IMR-90 (cell line): ENCODE results near the gene PLEKHG4. TPM values are rescaled to one million over a fixed set of nuclear protein-coding genes. Genes with fewer than 3 reads are reported as not detected.

Experiments used
- ATAC-seq: fragments of 200-7000 bp; cut with Tn5 transposase; 2 replicates; pipeline ENCODE4 v1.9.1; 2020; ENCODE audit warnings: low read depth, mild to moderate bottlenecking, moderate library complexity
- Bru-seq: library from RNA; stranded (reverse); fragments of 400-500 nt; gene quantifications from one replicate; lab custom pipeline; 2021; lab: Mats Ljungman, UMichigan
- BruChase-seq, 2 experiments: library from RNA; stranded (reverse); fragments of 400-500 nt; gene quantifications; one replicate each; lab custom pipeline; 2021; lab: Mats Ljungman, UMichigan
- BruUV-seq: library from RNA; stranded (reverse); fragments of 400-500 nt; replicated peaks from 2 replicates; lab custom pipeline; 2021; lab: Mats Ljungman, UMichigan
- CTCF ChIA-PET: fragments of 300-600 bp; formaldehyde crosslinking; extraction: SDS; loops from one replicate; lab custom pipeline; 2021; ENCODE audit warnings: antibody characterized with exemption; lab: Yijun Ruan, JAX
- POLR2A ChIA-PET: fragments of 300-600 bp; sonication (Branson Sonifier 250); formaldehyde crosslinking; loops from one replicate; lab custom pipeline; 2022; ENCODE audit warnings: antibody characterized with exemption; ENCODE audit not compliant: unreplicated experiment; lab: Charles Lee
- DNase-seq: peaks from one replicate; pipeline ENCODE4 v3.0.0; 2013
- H2AFZ ChIP-seq: replicated peaks from 2 replicates; pipeline ENCODE3; 2013; ENCODE audit warnings: low read length, mild to moderate bottlenecking; ENCODE audit not compliant: poor library complexity
- H2AK5ac ChIP-seq: 2 replicates; pipeline ENCODE4 v1.6.1; 2013; ENCODE audit warnings: low read depth, low read length, inconsistent platforms
- H2AK9ac ChIP-seq: replicated peaks from 2 replicates; pipeline ENCODE3; 2013; ENCODE audit warnings: mild to moderate bottlenecking, low read depth, low read length, moderate library complexity; ENCODE audit not compliant: poor library complexity
- H2BK120ac ChIP-seq: 2 replicates; pipeline ENCODE4 v1.6.1; 2013; ENCODE audit warnings: low read depth, low read length, inconsistent platforms
- H2BK15ac ChIP-seq: 3 replicates; pipeline ENCODE4 v1.6.1; 2013; ENCODE audit warnings: low read depth, low read length, inconsistent platforms
- H2BK20ac ChIP-seq: 2 replicates; pipeline ENCODE4 v1.6.1; 2013; ENCODE audit warnings: low read depth, mild to moderate bottlenecking, inconsistent platforms, low read length, moderate library complexity
- H2BK5ac ChIP-seq: 2 replicates; pipeline ENCODE4 v1.6.1; 2013; ENCODE audit warnings: mild to moderate bottlenecking, low read depth, low read length, inconsistent platforms; ENCODE audit not compliant: poor library complexity, severe bottlenecking
- H3K14ac ChIP-seq: replicated peaks from 2 replicates; pipeline ENCODE4 v1.6.1; 2013; ENCODE audit warnings: low read depth, low read length, inconsistent platforms
- H3K18ac ChIP-seq: 2 replicates; pipeline ENCODE4 v1.6.1; 2013; ENCODE audit warnings: low read depth, low read length, control low read depth
- H3K23ac ChIP-seq: 2 replicates; pipeline ENCODE4 v1.6.1; 2013; ENCODE audit warnings: low read depth, low read length, inconsistent platforms
- H3K27ac ChIP-seq: 2 replicates; pipeline ENCODE4 v1.5.1; 2013; ENCODE audit warnings: mild to moderate bottlenecking, control low read depth, low read length; ENCODE audit not compliant: insufficient read depth
- H3K27me3 ChIP-seq: 2 replicates; pipeline ENCODE4 v1.6.1; 2013; ENCODE audit warnings: low read length; ENCODE audit not compliant: control insufficient read depth, insufficient read depth
- H3K36me3 ChIP-seq: 2 replicates; pipeline ENCODE4 v1.6.1; 2013; ENCODE audit warnings: low read length, mixed read lengths; ENCODE audit not compliant: control insufficient read depth, insufficient read depth
- H3K4ac ChIP-seq: 2 replicates; pipeline ENCODE4 v1.6.1; 2013; ENCODE audit warnings: low read depth, low read length, inconsistent platforms
- H3K4me1 ChIP-seq: 2 replicates; pipeline ENCODE4 v1.6.1; 2013; ENCODE audit warnings: low read length, mixed read lengths; ENCODE audit not compliant: control insufficient read depth, insufficient read depth
- H3K4me2 ChIP-seq: 2 replicates; pipeline ENCODE4 v1.6.1; 2013; ENCODE audit warnings: low read depth, mild to moderate bottlenecking, control low read depth, low read length, moderate library complexity
- H3K4me3 ChIP-seq: 2 replicates; pipeline ENCODE4 v1.5.1; 2013; ENCODE audit warnings: low read depth, mild to moderate bottlenecking, control low read depth, low read length, moderate library complexity; ENCODE audit not compliant: insufficient read depth
- H3K56ac ChIP-seq: 2 replicates; pipeline ENCODE4 v1.6.1; 2013; ENCODE audit warnings: low read length, inconsistent platforms; ENCODE audit not compliant: insufficient read depth; ENCODE audit errors: extremely low read depth
- H3K79me1 ChIP-seq, 2 experiments: 2 replicates each; pipeline ENCODE4 v1.6.1; 2013; ENCODE audit warnings: low read length in 2 of 2, inconsistent platforms in 1 of 2, low read depth in 1 of 2
- H3K9ac ChIP-seq: 2 replicates; pipeline ENCODE4 v1.6.1; 2013; ENCODE audit warnings: low read depth, low read length, control low read depth
- H3K9me1 ChIP-seq: 2 replicates; pipeline ENCODE4 v1.6.1; 2013; ENCODE audit warnings: low read length, inconsistent platforms; ENCODE audit not compliant: insufficient read depth
- H3K9me3 ChIP-seq: 2 replicates; pipeline ENCODE4 v1.6.1; 2013; ENCODE audit warnings: low read length; ENCODE audit not compliant: control insufficient read depth, insufficient read depth
- H4K20me1 ChIP-seq: 2 replicates; pipeline ENCODE4 v1.6.1; 2013; ENCODE audit warnings: low read length, inconsistent platforms; ENCODE audit not compliant: insufficient read depth
- H4K5ac ChIP-seq: 2 replicates; pipeline ENCODE4 v1.6.1; 2013; ENCODE audit warnings: mild to moderate bottlenecking, low read depth, low read length, control low read depth
- H4K8ac ChIP-seq, 2 experiments: 2 replicates each; pipeline ENCODE4 v1.6.1; 2013; ENCODE audit warnings: low read depth in 2 of 2, low read length in 2 of 2, control low read depth in 1 of 2, inconsistent platforms in 1 of 2
- H4K91ac ChIP-seq: 2 replicates; pipeline ENCODE4 v1.6.1; 2013; ENCODE audit warnings: low read depth, low read length, inconsistent platforms; ENCODE audit not compliant: insufficient read depth
- BHLHE40 ChIP-seq: fragments of 150-350 bp; IDR thresholded peaks from 2 replicates; pipeline ENCODE4 v1.6.1; 2016; ENCODE audit warnings: mild to moderate bottlenecking, low read depth, low read length
- CTCF ChIP-seq: conservative IDR thresholded peaks from 2 replicates; pipeline ENCODE4 v1.5.1; 2012; ENCODE audit warnings: mild to moderate bottlenecking, low read depth, low read length, improper control_type of control experiment
- NFE2L2 ChIP-seq: fragments of 150-350 bp; IDR thresholded peaks from 2 replicates; pipeline ENCODE4 v1.6.1; 2016; ENCODE audit warnings: low read depth, mild to moderate bottlenecking, low read length
- POLR2A ChIP-seq: IDR thresholded peaks from 2 replicates; pipeline ENCODE4 v1.6.1; 2012; ENCODE audit warnings: mild to moderate bottlenecking, low read depth, low read length
- RAD21 ChIP-seq: IDR thresholded peaks from 2 replicates; pipeline ENCODE4 v1.6.1; 2012; ENCODE audit warnings: low read length, improper control_type of control experiment
- RCOR1 ChIP-seq: IDR thresholded peaks from 2 replicates; pipeline ENCODE4 v1.6.1; 2012; ENCODE audit warnings: mild to moderate bottlenecking, low read length, improper control_type of control experiment; ENCODE audit not compliant: insufficient replicate concordance
- RFX5 ChIP-seq: IDR thresholded peaks from 2 replicates; pipeline ENCODE4 v1.8.0; 2012; ENCODE audit warnings: low read depth, mild to moderate bottlenecking, low read length, moderate library complexity
- USF2 ChIP-seq: fragments of 150-350 bp; IDR thresholded peaks from 2 replicates; pipeline ENCODE4 v1.6.1; 2017; ENCODE audit warnings: mild to moderate bottlenecking, antibody characterized with exemption, low read length, low read depth
- WGBS, 2 experiments: methylation state at CpG; one replicate each; pipeline versions ENCODE4 v1.1.5 to v1.1.7; 2013; ENCODE audit warnings: missing lambda C conversion rate in 2 of 2; ENCODE audit not compliant: insufficient read length in 1 of 2; ENCODE audit errors: extremely low coverage in 2 of 2; 5-methylcytosine and 5-hydroxymethylcytosine counted together
- dilution Hi-C: fragments of 300-500 bp; cut with HindIII; formaldehyde crosslinking; loops from one replicate; pipeline ENCODE4 v1.14.3; 2018; ENCODE audit warnings: low sequenced_read_pairs; ENCODE audit not compliant: unreplicated experiment
- in situ Hi-C: fragments of 300-500 bp; cut with MboI; formaldehyde crosslinking; loops from 3 replicates; pipeline ENCODE4 v1.14.3; 2019; ENCODE audit warnings: low sequenced_read_pairs, inconsistent platforms, mixed read lengths
- intact Hi-C: fragments of 100-400 bp; cut with micrococcal nuclease; formaldehyde crosslinking; loops from 2 replicates; pipeline ENCODE4 v1.10.0; 2022
- long read RNA-seq: library from polyadenylated mRNA; unstranded; transcript quantifications from one replicate; pipeline ENCODE4 v2.0.0, GENCODE V29; 2021; ENCODE audit not compliant: unreplicated experiment
- polyA plus RNA-seq, 3 experiments: library from polyadenylated mRNA; depleted of rRNA; stranded (reverse); fragments of >200 nt; gene quantifications; 2 replicates each; pipeline ENCODE4 v1.2.3, GENCODE V29; 2012; ENCODE audit warnings: low replicate concordance in 1 of 3
- total RNA-seq: library from RNA; depleted of rRNA; stranded (reverse); fragments of >200 nt; gene quantifications from 2 replicates; pipeline ENCODE4 v1.2.3, GENCODE V29; 2012; rRNA removed

The PLEKHG4 gene, protein sequence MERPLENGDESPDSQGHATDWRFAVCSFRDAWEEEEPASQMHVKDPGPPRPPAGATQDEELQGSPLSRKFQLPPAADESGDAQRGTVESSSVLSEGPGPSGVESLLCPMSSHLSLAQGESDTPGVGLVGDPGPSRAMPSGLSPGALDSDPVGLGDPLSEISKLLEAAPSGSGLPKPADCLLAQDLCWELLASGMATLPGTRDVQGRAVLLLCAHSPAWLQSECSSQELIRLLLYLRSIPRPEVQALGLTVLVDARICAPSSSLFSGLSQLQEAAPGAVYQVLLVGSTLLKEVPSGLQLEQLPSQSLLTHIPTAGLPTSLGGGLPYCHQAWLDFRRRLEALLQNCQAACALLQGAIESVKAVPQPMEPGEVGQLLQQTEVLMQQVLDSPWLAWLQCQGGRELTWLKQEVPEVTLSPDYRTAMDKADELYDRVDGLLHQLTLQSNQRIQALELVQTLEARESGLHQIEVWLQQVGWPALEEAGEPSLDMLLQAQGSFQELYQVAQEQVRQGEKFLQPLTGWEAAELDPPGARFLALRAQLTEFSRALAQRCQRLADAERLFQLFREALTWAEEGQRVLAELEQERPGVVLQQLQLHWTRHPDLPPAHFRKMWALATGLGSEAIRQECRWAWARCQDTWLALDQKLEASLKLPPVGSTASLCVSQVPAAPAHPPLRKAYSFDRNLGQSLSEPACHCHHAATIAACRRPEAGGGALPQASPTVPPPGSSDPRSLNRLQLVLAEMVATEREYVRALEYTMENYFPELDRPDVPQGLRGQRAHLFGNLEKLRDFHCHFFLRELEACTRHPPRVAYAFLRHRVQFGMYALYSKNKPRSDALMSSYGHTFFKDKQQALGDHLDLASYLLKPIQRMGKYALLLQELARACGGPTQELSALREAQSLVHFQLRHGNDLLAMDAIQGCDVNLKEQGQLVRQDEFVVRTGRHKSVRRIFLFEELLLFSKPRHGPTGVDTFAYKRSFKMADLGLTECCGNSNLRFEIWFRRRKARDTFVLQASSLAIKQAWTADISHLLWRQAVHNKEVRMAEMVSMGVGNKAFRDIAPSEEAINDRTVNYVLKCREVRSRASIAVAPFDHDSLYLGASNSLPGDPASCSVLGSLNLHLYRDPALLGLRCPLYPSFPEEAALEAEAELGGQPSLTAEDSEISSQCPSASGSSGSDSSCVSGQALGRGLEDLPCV
- 8.3 and 14.0 TPM in 2 replicates for total RNA-seq
- polyA plus RNA-seq (2012; rRNA removed), result 50.7 and 56.8 TPM in 2 replicates
- 15.6 and 26.1 TPM in 2 replicates for polyA plus RNA-seq (2012; cell fraction: cytosol; rRNA removed)
- 214 and 556 TPM in 2 replicates for polyA plus RNA-seq (2012; cell fraction: nucleus; rRNA removed; ENCODE audit: low replicate concordance)
- Bru-seq, nascent RNA, result percentile 46 among the genes with signal in this experiment
- BruChase-seq, experiment 1, labeled RNA remaining after a 6-hour chase, result percentile 59 among the genes with signal in this experiment
- percentile 55 among the genes with signal in this experiment for BruChase-seq, experiment 2, labeled RNA remaining after a 2-hour chase
- long read RNA-seq, full-length matches to known transcripts, result 2 of 12 reads
- long read RNA-seq, partial matches to known transcripts, result 4 of 12 reads
- long read RNA-seq, other reads (novel, unspliced or antisense), result 6 of 12 reads

GRCh38 chr16:67279296-67280089 lies at the start of gene PLEKHG4:
Gene PLEKHG4 (plus strand): TSS chr16:67279532. CDS start chr16:67280045, 513 bp downstream.
- H3K9me1 ChIP-seq, result peaks cover 29% of the 10 kb centered on the region
- peak within 1 kb of the TSS; percentile 99 for H2BK20ac ChIP-seq
- H2AK5ac ChIP-seq, result peak within 1 kb of the TSS; percentile 98
- no peaks in the 10 kb centered on the region for H3K27me3 ChIP-seq
- peak within 1 kb of the TSS; percentile 99 for H3K4ac ChIP-seq
- H3K23ac ChIP-seq, result peak within 1 kb of the TSS; percentile 89
- dilution Hi-C loops (no loop called here), intact Hi-C loops (no loop called here), in situ Hi-C loops (no loop called here)
- ChIA-PET CTCF (no interaction called here), POLR2A (no interaction called here)
- peak within 1 kb of the TSS; percentile 91 for H3K27ac ChIP-seq
- H4K91ac ChIP-seq, result peak within 1 kb of the TSS; percentile 97
- H3K9me3 ChIP-seq, result no peaks in the 10 kb centered on the region
- H2AK9ac ChIP-seq, result peak within 1 kb of the TSS; percentile 94
- peak within 1 kb of the TSS; percentile 87 for H3K4me2 ChIP-seq
- peak within 1 kb of the TSS; percentile 92 for H2AFZ ChIP-seq
- peak within 1 kb of the TSS; percentile 95 for H2BK5ac ChIP-seq
- H3K4me1 ChIP-seq, result peaks cover 26% of the 10 kb centered on the region
- peak within 1 kb of the TSS; percentile 95 for H3K14ac ChIP-seq
- 29% methylated on average over 23 of the region's 83 CpGs; no CpG with 5 or more reads in 1 of the 2 experiments for WGBS, 2 experiments
- 0 out of 2 replicates have a peak, but pooled peaks cover 3% of the 10 kb centered on the region for H3K36me3 ChIP-seq
- H4K8ac ChIP-seq, result peak within 1 kb of the TSS; percentile 79 to 92
- peak within 1 kb of the TSS; percentile 92 for H3K56ac ChIP-seq
- peak within 1 kb of the TSS; percentile 62 for H4K5ac ChIP-seq
- peaks cover 13 to 33% of the 10 kb centered on the region in 2 experiments; a peak in 3 of 4 replicates for H3K79me1 ChIP-seq
- peak within 1 kb of the TSS; percentile 94 for H2BK15ac ChIP-seq
- 0 out of 2 replicates have a peak, but pooled peaks cover 4% of the 10 kb centered on the region for H4K20me1 ChIP-seq
- peak within 1 kb of the TSS; percentile 99 for H2BK120ac ChIP-seq
- H3K9ac ChIP-seq, result peak within 1 kb of the TSS; percentile 82
- H3K18ac ChIP-seq, result peak within 1 kb of the TSS; percentile 66
- BruUV-seq, result no TSS peak
- ATAC-seq (peak; percentile 73), DNase-seq (peak; percentile 66)
- H3K4me3 ChIP-seq, result peak within 1 kb of the TSS; percentile 45
- no peak for TF ChIP-seq RFX5
- peak; percentile 61 for TF ChIP-seq USF2
- no peak for TF ChIP-seq RCOR1
- TF ChIP-seq NFE2L2, result no peak
- TF ChIP-seq CTCF, result peak; percentile 88
- TF ChIP-seq BHLHE40, result peak; percentile 67
- TF ChIP-seq POLR2A, result peak; percentile 39
- peak; percentile 75 for TF ChIP-seq RAD21
